GM23338 (cell line): ENCODE results near the gene CTNNBIP1. TPM values are rescaled to one million over a fixed set of nuclear protein-coding genes. Genes with fewer than 3 reads are reported as not detected.

Experiments
- ATAC-seq: fragments of 200-7000 bp; cut with Tn5 transposase; 3 replicates; pipeline ENCODE4 v1.9.1; 2020
- DNase-seq: peaks from one replicate; pipeline ENCODE4 v3.0.0-alpha.2; 2015; ENCODE audit warnings: low spot score
- H2AFZ ChIP-seq: fragments of 200-600 bp; sonication (generic); 2 replicates; pipeline ENCODE4 v1.8.0; 2016; ENCODE audit warnings: antibody characterized with exemption, mild to moderate bottlenecking, moderate library complexity
- H3F3A ChIP-seq: fragments of 200-600 bp; sonication (generic); replicated peaks from 2 replicates; pipeline ENCODE4 v1.8.0; 2017; ENCODE audit warnings: antibody characterized with exemption, mixed run types, low read depth
- H3K27ac ChIP-seq: fragments of 200-600 bp; sonication (generic); 2 replicates; pipeline ENCODE4 v1.6.1; 2016; ENCODE audit warnings: low read depth
- H3K27me3 ChIP-seq: fragments of 200-600 bp; sonication (generic); 2 replicates; pipeline ENCODE4 v1.8.0; 2016; ENCODE audit warnings: mild to moderate bottlenecking, mixed run types, moderate library complexity; ENCODE audit not compliant: insufficient read depth
- H3K36me3 ChIP-seq: fragments of 200-600 bp; sonication (generic); 2 replicates; pipeline ENCODE4 v1.8.0; 2016; ENCODE audit warnings: mild to moderate bottlenecking; ENCODE audit not compliant: insufficient read depth
- H3K4me1 ChIP-seq: fragments of 200-600 bp; sonication (generic); 2 replicates; pipeline ENCODE4 v1.8.0; 2016; ENCODE audit warnings: mild to moderate bottlenecking, moderate library complexity; ENCODE audit not compliant: insufficient read depth
- H3K4me2 ChIP-seq: fragments of 200-600 bp; sonication (generic); 2 replicates; pipeline ENCODE4 v1.7.1; 2017; ENCODE audit warnings: mixed run types
- H3K4me3 ChIP-seq: fragments of 200-600 bp; sonication (generic); 2 replicates; pipeline ENCODE4 v1.6.1; 2016; ENCODE audit warnings: mixed run types
- H3K79me2 ChIP-seq: fragments of 200-600 bp; sonication (generic); replicated peaks from 2 replicates; pipeline ENCODE4 v1.8.0; 2017; ENCODE audit warnings: mild to moderate bottlenecking; ENCODE audit not compliant: insufficient read depth
- H3K9me2 ChIP-seq: fragments of 200-600 bp; sonication (generic); 2 replicates; pipeline ENCODE4 v1.8.0; 2017; ENCODE audit not compliant: insufficient read depth
- H4K20me1 ChIP-seq: fragments of 200-600 bp; sonication (generic); replicated peaks from 2 replicates; pipeline ENCODE4 v1.8.0; 2017; ENCODE audit warnings: mild to moderate bottlenecking; ENCODE audit not compliant: insufficient read depth
- H3K27ac Mint-ChIP-seq: 2 replicates; pipeline ENCODE4 v1.8.0; 2020; ENCODE audit warnings: inconsistent platforms, mild to moderate bottlenecking, moderate library complexity, mixed read lengths
- H3K27me3 Mint-ChIP-seq: 3 replicates; pipeline ENCODE4 v1.8.0; 2022; ENCODE audit warnings: low read depth, mild to moderate bottlenecking, moderate library complexity, mixed read lengths, inconsistent platforms; ENCODE audit not compliant: insufficient read depth, poor library complexity
- H3K36me3 Mint-ChIP-seq: 3 replicates; pipeline ENCODE4 v1.8.0; 2021; ENCODE audit warnings: low read depth, mild to moderate bottlenecking, inconsistent platforms, moderate library complexity, mixed read lengths
- H3K4me1 Mint-ChIP-seq: 3 replicates; pipeline ENCODE4 v1.8.0; 2020; ENCODE audit warnings: mild to moderate bottlenecking, inconsistent platforms, mixed read lengths
- H3K4me3 Mint-ChIP-seq: 3 replicates; pipeline ENCODE4 v1.8.0; 2021; ENCODE audit warnings: moderate library complexity, mild to moderate bottlenecking, inconsistent platforms, mixed read lengths
- H3K9me3 Mint-ChIP-seq: 3 replicates; pipeline ENCODE4 v1.8.0; 2020; ENCODE audit warnings: moderate library complexity, mild to moderate bottlenecking, inconsistent platforms, mixed read lengths
- CREB1 ChIP-seq: fragments of 250-450 bp; sonication (Bioruptor Pico); IDR thresholded peaks from 2 replicates; pipeline ENCODE4 v1.5.0; 2020; ENCODE audit warnings: low read depth, mild to moderate bottlenecking, moderate library complexity
- ETS1 ChIP-seq: IDR thresholded peaks from 2 replicates; pipeline ENCODE4 v1.6.1; 2016; ENCODE audit warnings: antibody characterized with exemption
- EZH2 ChIP-seq: fragments of 200-600 bp; sonication (generic); IDR thresholded peaks from one replicate; pipeline ENCODE4 v1.8.0; 2017; ENCODE audit warnings: antibody characterized with exemption, mild to moderate bottlenecking, low read depth; ENCODE audit not compliant: unreplicated experiment
- EZH2phosphoT487 ChIP-seq: fragments of 200-600 bp; sonication (generic); IDR thresholded peaks from one replicate; pipeline ENCODE4 v1.8.1; 2018; ENCODE audit warnings: antibody characterized with exemption; ENCODE audit not compliant: unreplicated experiment
- JUNB ChIP-seq: IDR thresholded peaks from one replicate; pipeline ENCODE4 v1.6.1; 2016; ENCODE audit warnings: antibody characterized with exemption; ENCODE audit not compliant: unreplicated experiment
- NANOG ChIP-seq: IDR thresholded peaks from 2 replicates; pipeline ENCODE4 v1.6.1; 2016; ENCODE audit warnings: antibody characterized with exemption, borderline replicate concordance
- POLR2AphosphoS5 ChIP-seq: IDR thresholded peaks from 2 replicates; pipeline ENCODE4 v1.6.1; 2016; ENCODE audit warnings: antibody characterized with exemption, low read depth
- REST ChIP-seq: IDR thresholded peaks from one replicate; pipeline ENCODE4 v1.6.1; 2018; ENCODE audit warnings: antibody characterized with exemption; ENCODE audit not compliant: unreplicated experiment
- STAT1 ChIP-seq: IDR thresholded peaks from one replicate; pipeline ENCODE4 v1.6.1; 2016; ENCODE audit warnings: antibody characterized with exemption; ENCODE audit not compliant: unreplicated experiment
- ZNF114 ChIP-seq: fragments of 250-450 bp; sonication (Bioruptor Pico); IDR thresholded peaks from 2 replicates; pipeline ENCODE4 v1.5.0; 2020; ENCODE audit warnings: mild to moderate bottlenecking, moderate library complexity
- ZNF331 ChIP-seq: fragments of 250-450 bp; sonication (Bioruptor Pico); IDR thresholded peaks from 2 replicates; pipeline ENCODE4 v1.5.0; 2020; ENCODE audit warnings: low read depth, mild to moderate bottlenecking, moderate library complexity
- ZNF462 ChIP-seq: fragments of 250-450 bp; sonication (Bioruptor Pico); IDR thresholded peaks from 2 replicates; pipeline ENCODE4 v1.5.0; 2020; ENCODE audit warnings: mild to moderate bottlenecking, moderate library complexity
- polyA plus RNA-seq: library from polyadenylated mRNA; unstranded; fragments of >200 nt; fragmentation: Nextera tagmentation; extraction: Ambion mirVana; gene quantifications from 2 replicates; pipeline ENCODE4 v1.2.1, GENCODE V29; 2016
- total RNA-seq: library from RNA; depleted of rRNA; stranded (reverse); fragments of >200 nt; shearing (Covaris generic); gene quantifications from 2 replicates; pipeline ENCODE4 v1.2.3, GENCODE V29; 2014

The CTNNBIP1 gene
- total and polyA plus RNA-seq, 2 experiments from 2014 or later, result 30.3 to 55.1 TPM

GRCh38 chr1:9866836-9867235 lies 43.2 kb downstream of the CTNNBIP1 start:
- 0 out of 2 replicates have a peak, but pooled peaks cover 2% of the 10 kb centered on the region for H4K20me1 ChIP-seq
- no peaks in the 10 kb centered on the region for H3K79me2 ChIP-seq
- H3K9me2 ChIP-seq, result no peaks in the 10 kb centered on the region
- Mint-ChIP-seq H3K4me3 (no peak overlapping the region), H3K4me1 (peaks cover 9% of the 10 kb centered on the region), H3K9me3 (no peaks in the 10 kb centered on the region), H3K36me3 (peaks cover 4% of the 10 kb centered on the region; the same call in 1 of the 3 replicates), H3K27me3 (peaks cover 4% of the 10 kb centered on the region), H3K27ac (no peak overlapping the region)
- no peaks in the 10 kb centered on the region for H3K36me3 ChIP-seq
- TF ChIP-seq EZH2phosphoT487 (no peak), NANOG (no peak)
- ATAC-seq, result no peak
- H2AFZ ChIP-seq, result no peak overlapping the region
- 0 out of 2 replicates have a peak, but pooled peaks cover 6% of the 10 kb centered on the region for H3F3A ChIP-seq
- H3K4me2 ChIP-seq, result no peak overlapping the region
- DNase-seq, result no peak
- no peak overlapping the region for H3K4me3 ChIP-seq
- H3K4me1 ChIP-seq, result no peaks in the 10 kb centered on the region
- no peak overlapping the region for H3K27ac ChIP-seq
- no peaks in the 10 kb centered on the region for H3K27me3 ChIP-seq

- ATAC-seq (no peak), DNase-seq (no peak)
- H3F3A ChIP-seq, result 0 out of 2 replicates have a peak, but pooled peaks cover 6% of the 10 kb centered on the region
- peaks cover 4% of the 10 kb centered on the region for H3K27me3 Mint-ChIP-seq
- no peak overlapping the region for H2AFZ ChIP-seq
- no peak overlapping the region for H3K4me3 Mint-ChIP-seq
- H3K4me3 ChIP-seq, result no peak overlapping the region
- H3K4me1 Mint-ChIP-seq, result peaks cover 9% of the 10 kb centered on the region
- no peaks in the 10 kb centered on the region for H3K9me2 ChIP-seq
- H3K9me3 Mint-ChIP-seq, result no peaks in the 10 kb centered on the region
- 0 out of 2 replicates have a peak, but pooled peaks cover 2% of the 10 kb centered on the region for H4K20me1 ChIP-seq
- no peaks in the 10 kb centered on the region for H3K27me3 ChIP-seq
- H3K4me1 ChIP-seq, result no peaks in the 10 kb centered on the region
- H3K79me2 ChIP-seq, result no peaks in the 10 kb centered on the region
- H3K4me2 ChIP-seq, result no peak overlapping the region
- H3K27ac Mint-ChIP-seq, result 0 out of 2 replicates have a peak overlapping the region, but pooled peaks have one; percentile 69
- peaks cover 4% of the 10 kb centered on the region; the same call in 1 of the 3 replicates for H3K36me3 Mint-ChIP-seq
- no peaks in the 10 kb centered on the region for H3K36me3 ChIP-seq
- H3K27ac ChIP-seq, result no peak overlapping the region
- TF ChIP-seq CREB1 (CRISPR knock-in tag) (no peak), REST (no peak), EZH2phosphoT487 (no peak), NANOG (no peak), STAT1 (no peak), ZNF114 (CRISPR knock-in tag) (no peak), POLR2AphosphoS5 (no peak), ZNF462 (CRISPR knock-in tag) (no peak), JUNB (no peak), EZH2 (no peak), ETS1 (no peak), ZNF331 (no peak)
These were observed 44.3 kb downstream of the CTNNBIP1 start for GRCh38 chr1:9865724-9866123.
